Natural killer cell treated with Interleukin-12 subunit alpha and Interleukin-12 subunit beta and Interleukin-15 and Interleukin-18, amount 100 ng/mL, for 72 hours (primary cell): ENCODE data around the gene RCSD1. TPM values are rescaled to one million over a fixed set of nuclear protein-coding genes. Genes with fewer than 3 reads are reported as not detected.

Experiments
- ATAC-seq, 2 donors: fragments of 150-1000 bp; cut with Tn5 transposase in 1 of 2; sonication (Bioruptor Pico), chemical (Tn5 transposase) in 1 of 2; 2 replicates each; pipeline ENCODE4 v1.10.0; 2021
- DNase-seq: peaks from one replicate; pipeline ENCODE4 v3.0.0; 2022; ENCODE audit warnings: low spot score
- H3K27ac Mint-ChIP-seq, 2 donors: 1 replicate in 1 of 2; 2 replicates in 1 of 2; pipeline ENCODE4 v1.8.0; 2022; ENCODE audit warnings: mixed read lengths in 2 of 2, mild to moderate bottlenecking in 1 of 2, moderate library complexity in 1 of 2
- H3K27me3 Mint-ChIP-seq, 2 donors: 1 replicate in 1 of 2; 2 replicates in 1 of 2; pipeline ENCODE4 v1.8.0; 2022; ENCODE audit warnings: mixed read lengths in 2 of 2
- H3K36me3 Mint-ChIP-seq: one replicate; pipeline ENCODE4 v1.8.0; 2022; ENCODE audit warnings: mixed read lengths
- H3K4me1 Mint-ChIP-seq, 2 donors: 1 replicate in 1 of 2; 2 replicates in 1 of 2; pipeline ENCODE4 v1.8.0; 2022; ENCODE audit warnings: low read depth in 2 of 2, mixed read lengths in 2 of 2, mild to moderate bottlenecking in 1 of 2
- H3K4me3 Mint-ChIP-seq: one replicate; pipeline ENCODE4 v1.8.0; 2022; ENCODE audit warnings: mixed read lengths
- H3K9me3 Mint-ChIP-seq: 2 replicates; pipeline ENCODE4 v1.8.0; 2022; ENCODE audit warnings: mixed read lengths
- total RNA-seq, 2 donors: library from RNA; stranded (reverse); gene quantifications; one replicate each; pipeline ENCODE4 v1.2.3, GENCODE V29; 2022

Gene RCSD1
- total RNA-seq, 2 donors from 2014 or later: 30.3 to 30.9 TPM

GRCh38 chr1:167752219-167752985 lies 122.4 kb downstream of the RCSD1 start:
- Mint-ChIP-seq H3K9me3 (no peaks in the 10 kb centered on the region), H3K27me3 (peaks cover 0 to 3% of the 10 kb centered on the region in 2 donors), H3K4me3 (no peak overlapping the region), H3K36me3 (no peaks in the 10 kb centered on the region), H3K27ac (peak overlapping the region in 1 of 2 donors; percentile 3), H3K4me1 (peaks cover 5 to 6% of the 10 kb centered on the region in 2 donors)
- ATAC-seq (no peak), DNase-seq (no peak)

GRCh38 chr1:167755654-167756053 lies 125.6 kb downstream of the RCSD1 start:
- Mint-ChIP-seq H3K9me3 (no peaks in the 10 kb centered on the region), H3K27me3 (peaks cover 0 to 6% of the 10 kb centered on the region in 2 donors)

More at GRCh38 chr1:167755654-167756053, 125.6 kb downstream of the RCSD1 start:
- ATAC-seq: no peak
- no peak overlapping the region for H3K4me3 Mint-ChIP-seq
- H3K4me1 Mint-ChIP-seq: peaks cover 6 to 12% of the 10 kb centered on the region in 2 donors
- no peak for DNase-seq
- H3K36me3 Mint-ChIP-seq: no peaks in the 10 kb centered on the region
- no peak overlapping the region for H3K27ac Mint-ChIP-seq

Other genes with a start within 250 kb of the RCSD1 start
- gene CD247, start 111.7 kb upstream of the RCSD1 start, total RNA-seq: 100 to 1,000 TPM; 169 to 384 TPM
- 10 to 100 TPM; 15.8 to 16.2 TPM for gene CREG1, start 76.5 kb upstream of the RCSD1 start, total RNA-seq
- gene MPZL1, start 91.8 kb downstream of the RCSD1 start, total RNA-seq: 10 to 100 TPM; 15.3 to 25.6 TPM